Neural cell (in vitro differentiated cells): ENCODE data around the gene ZC2HC1B.

Source experiments
- EZH2 ChIP-seq: fragments of 200-600, 300-800 bp; shearing (Covaris generic), sonication (generic); IDR thresholded peaks from 2 replicates; pipeline ENCODE4 v1.6.1; 2014; ENCODE audit warnings: antibody characterized with exemption, low read length, borderline replicate concordance, mild to moderate bottlenecking; ENCODE audit not compliant: insufficient read depth, poor library complexity, severe bottlenecking
- POLR2AphosphoS5 ChIP-seq: IDR thresholded peaks from 2 replicates; pipeline ENCODE4 v1.6.1; 2012
- TF ChIP-seq, protein P1 (sequence below): fragments of 450-650 bp; IDR thresholded peaks from 2 replicates; pipeline ENCODE4 v1.5.1; 2014; ENCODE audit warnings: antibody characterized with exemption, mild to moderate bottlenecking, moderate library complexity; ENCODE audit not compliant: poor library complexity, severe bottlenecking

DNA sequence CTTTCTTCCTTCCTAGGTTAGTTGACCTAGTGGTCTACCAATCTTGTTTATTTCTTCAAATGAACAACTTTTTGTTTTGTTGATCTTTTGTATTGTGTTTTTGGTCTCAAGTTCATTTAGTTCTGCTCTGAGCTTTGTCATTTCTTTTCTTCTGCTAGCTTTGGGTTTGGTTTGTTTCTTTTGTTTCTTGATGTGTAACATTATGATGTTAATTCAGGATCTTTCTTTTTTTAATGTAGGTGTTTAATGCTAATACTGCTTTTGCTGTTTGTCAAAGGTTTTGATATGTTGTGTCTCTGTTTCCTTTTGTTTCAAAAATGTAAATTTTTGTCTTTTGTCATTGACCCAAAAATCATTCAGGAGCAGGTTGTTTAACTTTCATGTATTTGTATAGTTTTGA, 65.7 kb downstream of the ZC2HC1B start:
- TF ChIP-seq, protein P1, sequence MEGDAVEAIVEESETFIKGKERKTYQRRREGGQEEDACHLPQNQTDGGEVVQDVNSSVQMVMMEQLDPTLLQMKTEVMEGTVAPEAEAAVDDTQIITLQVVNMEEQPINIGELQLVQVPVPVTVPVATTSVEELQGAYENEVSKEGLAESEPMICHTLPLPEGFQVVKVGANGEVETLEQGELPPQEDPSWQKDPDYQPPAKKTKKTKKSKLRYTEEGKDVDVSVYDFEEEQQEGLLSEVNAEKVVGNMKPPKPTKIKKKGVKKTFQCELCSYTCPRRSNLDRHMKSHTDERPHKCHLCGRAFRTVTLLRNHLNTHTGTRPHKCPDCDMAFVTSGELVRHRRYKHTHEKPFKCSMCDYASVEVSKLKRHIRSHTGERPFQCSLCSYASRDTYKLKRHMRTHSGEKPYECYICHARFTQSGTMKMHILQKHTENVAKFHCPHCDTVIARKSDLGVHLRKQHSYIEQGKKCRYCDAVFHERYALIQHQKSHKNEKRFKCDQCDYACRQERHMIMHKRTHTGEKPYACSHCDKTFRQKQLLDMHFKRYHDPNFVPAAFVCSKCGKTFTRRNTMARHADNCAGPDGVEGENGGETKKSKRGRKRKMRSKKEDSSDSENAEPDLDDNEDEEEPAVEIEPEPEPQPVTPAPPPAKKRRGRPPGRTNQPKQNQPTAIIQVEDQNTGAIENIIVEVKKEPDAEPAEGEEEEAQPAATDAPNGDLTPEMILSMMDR, result no peak
- TF ChIP-seq POLR2AphosphoS5 (no peak), EZH2 (no peak)
